ENCODE results near the gene ITGAX.
"Not testable (repeated sequence)": the region's sequence is repeated elsewhere in the genome, so short reads cannot be mapped to it uniquely, and the experiment has no call there.

The ITGAX gene

DNA sequence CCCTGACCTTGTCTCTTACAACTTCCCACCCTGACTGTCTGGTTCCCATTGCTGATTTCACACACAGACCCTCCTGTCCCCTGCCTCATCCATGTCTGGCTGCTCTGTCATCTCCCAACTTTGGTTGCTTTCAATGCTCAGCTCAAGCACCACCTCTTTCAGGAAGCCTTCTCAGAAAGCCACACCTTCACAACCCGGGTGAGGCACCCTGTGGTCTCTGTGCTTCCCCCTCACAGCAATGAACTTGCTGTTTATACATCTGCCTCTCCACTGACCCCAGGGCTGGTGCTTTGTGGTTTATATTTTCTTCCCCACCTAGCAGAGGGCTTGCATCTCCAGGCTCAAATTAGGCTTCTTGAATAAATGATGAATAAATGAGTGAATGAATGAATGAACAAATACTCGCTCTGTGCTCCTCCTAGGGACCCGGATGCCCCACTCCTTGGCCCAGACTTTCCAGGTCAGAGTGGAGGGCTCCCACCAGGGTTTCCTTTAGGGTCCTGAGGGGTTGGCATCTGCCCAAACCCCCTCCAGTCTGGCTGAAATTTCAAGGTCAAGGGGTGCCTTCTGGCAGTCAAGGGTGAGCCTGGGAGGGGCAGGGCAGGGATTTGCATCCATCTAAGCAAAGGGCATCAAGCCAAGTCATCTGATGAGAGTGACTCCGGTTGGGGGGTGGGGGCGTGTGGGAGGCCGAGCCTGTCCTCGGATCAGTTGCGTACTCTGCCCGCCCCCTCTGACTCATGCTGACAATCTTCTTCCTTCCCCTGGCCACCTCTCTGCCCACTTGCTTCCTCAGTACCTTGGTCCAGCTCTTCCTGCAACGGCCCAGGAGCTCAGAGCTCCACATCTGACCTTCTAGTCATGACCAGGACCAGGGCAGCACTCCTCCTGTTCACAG lies at the start of gene ITGAX:
Gene ITGAX, plus strand, starts transcription at position 783 of the 898 bp plus-strand sequence. Its CDS starts 79 bp downstream, at position 862.
- DNase-seq: no peak

DNA sequence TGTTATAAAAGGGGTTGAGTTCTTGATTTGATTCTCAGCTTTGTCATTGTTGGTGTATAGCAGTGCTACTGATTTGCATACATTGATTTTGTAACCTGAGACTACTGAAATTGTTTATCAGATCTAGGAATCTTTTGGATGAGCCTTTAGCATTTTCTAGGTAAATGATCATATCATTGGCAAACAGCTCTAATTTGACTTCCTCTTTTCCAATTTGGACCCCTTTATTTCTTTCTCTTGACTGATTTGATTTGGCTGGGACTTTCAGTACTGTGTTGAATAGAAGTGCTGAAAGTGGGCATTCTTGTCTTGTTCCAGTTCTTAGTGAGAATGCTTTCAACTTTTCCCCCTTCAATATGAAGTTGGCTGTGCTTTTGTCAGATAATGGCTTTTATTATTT lies 49.8 kb upstream of the ITGAX start:
- no peak for DNase-seq

DNA sequence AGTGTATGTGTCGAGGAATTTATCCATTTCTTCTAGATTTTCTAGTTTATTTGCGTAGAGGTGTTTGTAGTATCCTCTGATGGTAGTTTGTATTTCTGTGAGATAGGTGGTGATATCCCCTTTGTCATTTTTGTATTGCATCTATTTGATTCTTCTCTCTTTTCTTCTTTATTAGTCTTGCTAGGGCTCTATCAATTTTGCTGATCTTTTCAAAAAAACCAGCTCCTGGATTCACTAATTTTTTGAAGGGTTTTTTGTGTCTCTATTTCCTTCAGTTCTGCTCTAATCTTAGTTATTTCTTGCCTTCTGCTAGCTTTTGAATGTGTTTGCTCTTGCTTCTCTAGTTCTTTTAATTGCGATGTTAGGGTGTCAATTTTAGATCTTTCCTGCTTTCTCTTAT lies 46.6 kb upstream of the ITGAX start:
- not testable (repeated sequence) for DNase-seq

DNA sequence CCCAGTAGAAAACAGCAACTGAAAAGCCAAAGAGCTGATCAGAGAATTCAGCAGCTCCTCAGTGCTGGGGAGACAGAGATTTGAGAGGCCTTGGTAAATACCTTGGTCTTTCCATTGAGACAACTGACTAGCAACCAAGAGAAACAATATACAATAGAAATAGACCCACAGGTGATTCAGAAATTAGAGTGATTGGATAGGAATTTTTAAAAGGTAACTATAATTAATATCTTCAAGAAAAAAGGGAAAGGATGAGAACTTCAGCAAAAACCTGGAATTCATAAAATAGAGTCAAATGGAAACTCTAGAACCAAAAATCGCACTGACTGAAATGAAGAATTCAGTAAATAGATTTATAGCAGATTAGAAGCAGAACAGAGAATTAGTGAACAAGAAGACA lies 32.5 kb upstream of the ITGAX start:
- no peak for DNase-seq

DNA sequence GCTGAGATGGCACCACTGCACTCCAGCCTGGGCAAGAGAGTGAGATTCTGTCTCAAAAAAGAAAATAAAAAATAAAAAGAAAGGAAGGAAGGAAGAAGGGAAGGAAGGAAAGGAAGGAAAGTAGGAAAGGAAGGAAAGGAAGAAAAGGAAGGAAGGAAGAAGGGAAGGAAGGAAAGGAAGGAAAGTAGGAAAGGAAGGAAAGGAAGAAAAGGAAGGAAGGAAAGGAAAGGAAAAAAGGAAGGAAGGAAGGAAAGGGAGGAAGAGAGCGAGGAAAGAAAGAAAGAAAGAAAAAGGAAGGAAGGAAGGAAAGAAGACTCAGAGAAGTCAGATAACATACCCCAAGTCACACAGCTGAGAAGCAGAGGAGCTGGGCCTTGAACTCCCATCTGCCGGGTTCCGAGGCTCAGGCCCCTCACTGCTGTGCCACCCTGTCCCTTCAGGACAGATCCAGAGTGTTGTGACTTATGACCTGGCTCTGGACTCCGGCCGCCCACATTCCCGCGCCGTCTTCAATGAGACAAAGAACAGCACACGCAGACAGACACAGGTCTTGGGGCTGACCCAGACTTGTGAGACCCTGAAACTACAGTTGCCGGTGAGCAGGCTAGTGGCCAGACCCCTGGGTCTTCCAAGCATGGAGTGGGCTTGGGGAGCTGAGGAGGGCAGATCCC lies 30.9 kb upstream of the ITGAX start:
- no peak for DNase-seq

DNA sequence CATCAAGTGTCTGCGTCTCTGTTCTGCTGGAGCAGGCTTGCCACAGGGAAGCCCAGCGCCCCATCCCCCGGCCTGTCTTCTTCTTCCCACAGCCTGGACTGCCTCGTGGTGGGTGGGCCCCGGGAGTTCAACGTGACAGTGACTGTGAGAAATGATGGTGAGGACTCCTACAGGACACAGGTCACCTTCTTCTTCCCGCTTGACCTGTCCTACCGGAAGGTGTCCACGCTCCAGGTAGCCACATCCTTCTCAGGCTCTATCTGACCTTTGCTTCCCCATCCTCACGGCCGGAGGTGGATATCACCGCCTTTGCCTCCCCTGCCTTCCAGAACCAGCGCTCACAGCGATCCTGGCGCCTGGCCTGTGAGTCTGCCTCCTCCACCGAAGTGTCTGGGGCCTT lies 29.8 kb upstream of the ITGAX start:
- no peak for DNase-seq

DNA sequence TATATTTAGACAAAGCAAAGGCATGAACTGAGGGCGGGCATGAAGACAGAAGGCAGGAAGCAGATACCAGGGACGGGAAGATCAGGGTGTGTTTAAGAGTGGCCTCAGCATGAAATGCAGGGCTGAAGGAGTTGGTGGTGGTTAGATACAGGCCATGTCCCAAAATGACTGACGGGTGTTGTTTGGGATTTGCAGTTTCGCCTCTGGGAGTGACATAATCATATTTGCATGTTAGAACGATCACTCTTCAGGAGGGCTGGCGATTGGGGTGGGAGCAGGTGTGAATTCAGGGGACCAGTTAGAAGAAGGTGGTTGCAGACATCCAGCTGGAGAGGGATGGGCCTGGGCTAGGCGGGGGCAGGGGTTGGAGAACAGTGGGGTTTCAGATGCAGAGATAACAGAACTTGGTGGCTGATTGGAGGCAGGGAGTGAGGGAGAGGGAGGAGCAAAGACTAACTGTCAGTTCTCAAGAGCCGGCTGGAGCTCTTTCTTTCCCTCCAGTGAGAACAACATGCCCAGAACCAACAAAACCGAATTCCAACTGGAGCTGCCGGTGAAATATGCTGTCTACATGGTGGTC lies 27.2 kb upstream of the ITGAX start:
- DNase-seq: no peak

DNA sequence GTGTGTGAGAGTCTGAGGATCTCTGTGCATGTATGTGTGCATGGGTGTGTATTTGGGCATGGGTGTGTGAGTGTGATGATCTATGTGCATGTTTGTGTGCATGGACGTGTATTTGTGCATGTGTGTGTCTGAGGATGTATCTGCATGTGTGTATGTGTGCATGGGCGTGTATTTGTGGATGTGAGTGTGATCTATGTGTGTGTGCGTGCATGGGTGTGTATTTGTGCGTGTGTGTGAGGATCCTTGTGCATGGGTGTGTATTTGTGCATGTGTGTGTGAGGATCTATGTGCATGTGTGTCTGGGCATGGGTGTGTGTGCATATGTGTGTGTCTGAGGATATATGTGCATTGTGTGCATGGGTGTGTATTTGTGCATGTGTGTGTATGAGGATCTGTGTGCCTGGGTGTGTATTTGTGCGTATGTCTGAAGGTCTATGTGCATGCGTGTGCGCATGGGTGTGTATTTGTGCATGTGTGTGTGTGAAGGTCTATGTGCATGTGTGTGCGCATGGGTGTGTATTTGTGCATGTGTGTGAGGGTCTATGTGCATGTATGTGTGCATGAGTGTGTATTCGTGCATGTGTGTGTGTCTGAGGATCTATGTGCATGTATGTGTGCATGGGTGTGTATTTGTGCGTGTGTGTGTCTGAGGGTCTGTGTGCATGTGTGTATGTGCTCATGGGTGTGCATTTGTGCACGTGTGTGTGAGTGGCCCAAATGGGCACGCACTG lies 26.5 kb upstream of the ITGAX start:
- DNase-seq: no peak

DNA sequence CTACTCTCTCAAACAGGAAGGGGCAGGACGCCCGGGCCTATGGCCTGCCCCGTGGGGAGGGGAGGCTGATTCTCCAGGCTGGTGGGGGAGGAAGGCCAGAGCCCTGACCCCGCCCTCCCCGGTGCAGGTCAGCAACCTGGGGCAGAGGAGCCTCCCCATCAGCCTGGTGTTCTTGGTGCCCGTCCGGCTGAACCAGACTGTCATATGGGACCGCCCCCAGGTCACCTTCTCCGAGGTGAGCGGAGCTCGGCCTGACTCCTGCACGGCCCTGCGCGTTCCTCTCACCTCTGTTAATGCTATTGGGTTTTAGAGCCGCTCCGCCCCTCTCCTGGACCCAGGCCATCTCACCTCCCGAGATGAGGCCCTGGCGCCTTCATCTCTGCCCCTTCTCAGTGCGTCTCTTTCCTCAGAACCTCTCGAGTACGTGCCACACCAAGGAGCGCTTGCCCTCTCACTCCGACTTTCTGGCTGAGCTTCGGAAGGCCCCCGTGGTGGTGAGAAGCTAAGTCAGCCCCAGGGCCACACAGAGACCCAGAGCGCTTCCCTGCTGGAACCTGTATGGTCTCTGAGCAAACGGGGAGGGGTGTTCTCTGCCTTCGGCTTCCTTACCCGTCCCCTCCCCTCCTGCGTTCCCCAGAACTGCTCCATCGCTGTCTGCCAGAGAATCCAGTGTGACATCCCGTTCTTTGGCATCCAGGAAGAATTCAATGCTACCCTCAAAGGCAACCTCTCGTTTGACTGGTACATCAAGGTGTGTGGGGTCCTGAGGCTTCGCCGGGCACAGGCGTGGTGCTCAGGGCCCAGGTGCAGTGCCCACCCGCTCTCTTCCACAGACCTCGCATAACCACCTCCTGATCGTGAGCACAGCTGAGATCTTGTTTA lies 25.1 kb upstream of the ITGAX start:
- DNase-seq: no peak

DNA sequence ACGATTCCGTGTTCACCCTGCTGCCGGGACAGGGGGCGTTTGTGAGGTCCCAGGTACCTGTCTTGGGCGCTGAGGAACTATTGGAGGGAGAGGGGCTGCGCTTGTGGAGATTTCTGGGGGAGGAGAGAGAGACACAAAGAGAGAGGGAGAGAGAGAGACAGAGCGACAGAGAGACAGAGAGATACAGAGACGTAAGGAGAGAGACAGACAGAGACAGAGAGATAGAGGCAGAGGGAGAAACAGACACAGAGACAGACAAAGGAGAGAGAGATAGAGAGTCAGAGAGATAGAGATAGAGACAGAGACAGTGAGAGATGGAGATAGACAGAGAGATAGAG lies 24.5 kb upstream of the ITGAX start:
- DNase-seq: no peak

DNA sequence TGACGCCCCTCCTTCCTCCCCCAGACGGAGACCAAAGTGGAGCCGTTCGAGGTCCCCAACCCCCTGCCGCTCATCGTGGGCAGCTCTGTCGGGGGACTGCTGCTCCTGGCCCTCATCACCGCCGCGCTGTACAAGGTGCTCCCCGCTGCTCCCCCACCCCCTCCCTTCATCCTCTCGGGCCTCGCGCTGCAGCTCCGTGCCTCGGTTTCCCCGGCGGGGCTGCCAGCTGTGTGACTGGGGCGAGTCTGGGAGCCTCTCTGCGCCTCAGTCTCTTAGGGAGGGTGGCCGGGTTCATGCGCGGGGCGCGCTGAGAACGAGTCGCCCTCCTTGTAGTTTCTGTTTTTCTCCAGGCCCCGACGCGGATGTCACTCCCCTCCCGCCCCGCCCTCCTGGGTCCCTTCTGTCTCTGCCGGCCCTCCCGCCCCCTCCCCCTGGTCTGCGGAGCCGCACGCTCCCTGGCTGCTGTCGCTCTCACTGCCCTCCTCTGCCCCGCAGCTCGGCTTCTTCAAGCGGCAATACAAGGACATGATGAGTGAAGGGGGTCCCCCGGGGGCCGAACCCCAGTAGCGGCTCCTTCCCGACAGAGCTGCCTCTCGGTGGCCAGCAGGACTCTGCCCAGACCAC lies 23.7 kb upstream of the ITGAX start:
- DNase-seq: peak; percentile 28

DNA sequence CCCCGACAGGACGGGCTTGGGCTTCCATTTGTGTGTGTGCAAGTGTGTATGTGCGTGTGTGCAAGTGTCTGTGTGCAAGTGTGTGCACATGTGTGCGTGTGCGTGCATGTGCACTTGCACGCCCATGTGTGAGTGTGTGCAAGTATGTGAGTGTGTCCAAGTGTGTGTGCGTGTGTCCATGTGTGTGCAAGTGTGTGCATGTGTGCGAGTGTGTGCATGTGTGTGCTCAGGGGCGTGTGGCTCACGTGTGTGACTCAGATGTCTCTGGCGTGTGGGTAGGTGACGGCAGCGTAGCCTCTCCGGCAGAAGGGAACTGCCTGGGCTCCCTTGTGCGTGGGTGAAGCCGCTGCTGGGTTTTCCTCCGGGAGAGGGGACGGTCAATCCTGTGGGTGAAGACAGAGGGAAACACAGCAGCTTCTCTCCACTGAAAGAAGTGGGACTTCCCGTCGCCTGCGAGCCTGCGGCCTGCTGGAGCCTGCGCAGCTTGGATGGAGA lies 23.1 kb upstream of the ITGAX start:
- no peak for DNase-seq

DNA sequence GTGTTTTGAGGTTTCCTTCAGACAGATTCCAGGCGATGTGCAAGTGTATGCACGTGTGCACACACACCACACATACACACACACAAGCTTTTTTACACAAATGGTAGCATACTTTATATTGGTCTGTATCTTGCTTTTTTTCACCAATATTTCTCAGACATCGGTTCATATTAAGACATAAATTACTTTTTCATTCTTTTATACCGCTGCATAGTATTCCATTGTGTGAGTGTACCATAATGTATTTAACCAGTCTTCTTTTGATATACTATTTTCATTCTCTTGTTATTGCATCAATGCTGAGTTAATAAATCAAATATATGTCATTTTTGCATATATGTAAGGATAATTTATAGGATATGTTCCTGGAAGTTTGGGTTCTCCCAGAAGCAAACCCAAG lies 22.4 kb upstream of the ITGAX start:
- no peak for DNase-seq

DNA sequence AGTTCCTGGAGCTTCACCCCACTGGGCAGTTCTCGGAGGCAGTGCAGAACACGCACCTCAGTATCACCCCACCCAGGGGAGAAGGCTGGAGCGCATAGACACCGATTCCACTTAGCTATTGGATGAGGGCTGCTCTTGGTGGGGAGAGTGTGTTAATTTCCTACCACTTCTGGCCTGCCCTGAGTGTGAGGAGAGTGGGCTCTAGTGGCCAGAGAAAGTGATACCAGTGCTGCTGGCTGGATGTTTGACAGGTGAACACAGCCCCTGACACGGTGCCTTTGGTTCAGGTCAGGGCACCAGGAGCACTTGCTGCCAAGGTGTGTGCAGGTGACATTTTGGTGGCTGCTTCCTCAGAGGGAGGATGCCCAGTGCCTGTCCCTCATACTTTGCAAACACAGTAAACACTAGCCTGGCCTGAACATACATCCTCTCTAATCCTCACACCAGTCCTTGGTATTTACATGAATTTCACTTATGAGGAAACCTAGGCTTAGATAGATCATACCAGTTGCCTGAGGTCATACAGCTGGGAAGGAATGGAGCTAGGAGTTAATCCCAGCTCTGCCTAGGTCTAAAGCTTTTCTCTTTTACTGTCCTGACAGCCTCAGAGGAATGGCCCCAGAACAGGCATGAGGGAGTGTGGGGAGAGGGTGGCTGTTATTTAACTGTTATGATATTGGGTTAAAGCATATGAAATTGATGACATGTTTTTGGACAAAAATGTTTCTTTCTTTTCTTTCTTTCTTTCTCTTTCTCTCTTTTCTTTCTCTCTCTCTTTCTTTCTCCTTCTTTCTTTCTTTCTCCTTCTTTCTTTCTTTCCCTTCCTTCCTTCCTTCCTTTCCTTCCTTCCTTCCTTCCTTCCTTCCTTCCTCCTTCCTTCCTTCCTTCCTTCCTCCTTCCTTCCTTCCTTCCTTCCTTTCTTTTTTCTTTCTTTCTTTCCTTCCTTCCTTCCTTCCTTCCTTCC lies 21.0 kb upstream of the ITGAX start:
- DNase-seq: peak; percentile 11

DNA sequence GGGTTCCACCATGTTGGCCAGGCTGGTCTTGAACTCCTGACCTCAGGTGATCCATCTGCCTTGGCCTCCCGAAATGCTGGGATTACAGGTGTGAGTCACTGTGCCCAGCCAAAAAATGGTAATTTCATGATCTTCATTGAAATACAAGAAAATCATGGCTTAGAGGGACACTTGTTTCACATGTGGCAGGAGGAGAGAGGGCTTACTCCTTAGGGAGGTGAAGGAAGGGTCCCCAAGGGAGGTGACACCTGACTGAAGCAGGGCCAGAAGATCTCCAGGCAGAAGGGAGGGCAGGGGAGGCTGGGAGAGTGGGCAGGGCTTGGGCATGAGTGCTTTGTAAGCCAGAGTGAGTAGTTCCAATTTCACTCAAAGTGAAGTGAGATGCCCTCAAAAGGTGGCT lies 20.0 kb upstream of the ITGAX start:
- DNase-seq: no peak

DNA sequence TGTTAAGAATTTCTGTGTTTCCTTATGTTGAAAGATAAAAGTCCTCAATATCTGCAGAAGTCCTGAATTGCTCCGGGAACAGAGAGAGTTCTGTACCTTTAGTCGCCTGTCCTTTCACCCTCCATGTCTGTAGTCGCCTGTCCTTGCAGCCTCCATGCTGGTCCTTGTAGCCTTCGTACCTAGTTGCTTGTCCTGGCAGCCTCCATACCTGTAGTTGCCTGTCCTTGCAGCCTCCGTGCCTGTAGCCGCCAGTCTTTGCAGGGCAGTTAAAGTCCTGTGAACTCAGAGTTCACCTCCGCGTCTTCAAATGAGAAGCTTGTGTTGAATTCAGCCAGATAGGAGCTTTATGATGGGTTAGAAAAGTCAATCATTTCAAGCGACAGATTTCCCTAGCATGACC lies 19.5 kb upstream of the ITGAX start:
- DNase-seq: no peak

DNA sequence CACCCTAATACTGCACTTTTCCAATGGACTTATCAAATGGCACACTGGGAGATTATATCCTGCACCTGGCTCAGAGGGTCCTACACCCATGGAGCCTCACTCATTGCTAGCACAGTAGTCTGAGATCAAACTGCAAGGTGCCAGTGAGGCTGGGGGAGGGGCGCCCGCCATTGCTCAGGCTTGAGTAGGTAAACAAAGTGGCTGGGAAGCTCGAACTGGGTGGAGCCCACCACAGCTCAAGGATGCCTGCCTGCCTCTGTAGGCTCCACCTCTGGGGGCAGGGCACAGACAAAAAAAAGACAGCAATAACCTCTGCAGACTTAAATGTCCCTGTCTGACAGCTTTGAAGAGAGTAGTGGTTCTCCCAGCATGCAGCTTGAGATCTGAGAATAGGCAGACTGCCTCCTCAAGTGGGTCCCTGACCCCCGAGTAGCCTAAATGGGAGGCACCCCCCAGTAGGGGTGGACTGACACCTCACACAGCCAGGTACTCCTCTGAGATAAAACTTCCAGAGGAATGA lies 16.8 kb upstream of the ITGAX start:
- not testable (repeated sequence) for DNase-seq

DNA sequence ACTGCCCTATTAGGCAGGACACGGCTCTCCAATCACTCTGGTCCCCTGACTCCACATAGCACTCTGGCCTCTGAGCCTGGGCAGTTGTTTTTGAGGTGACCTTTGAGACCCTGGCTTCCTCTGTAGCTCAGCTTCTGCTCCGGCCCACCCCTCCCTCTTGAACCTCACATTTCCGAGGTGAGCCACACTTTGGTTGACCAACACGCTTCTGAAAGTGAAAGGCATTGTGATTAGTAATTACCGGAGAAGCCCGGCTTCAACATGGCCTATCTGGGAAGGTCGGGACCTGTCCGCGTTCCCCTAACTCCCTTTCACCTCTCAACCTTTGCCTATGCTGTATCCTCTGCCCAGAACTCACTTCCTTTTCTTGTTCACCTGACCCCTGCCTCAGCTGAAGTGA lies 10.3 kb upstream of the ITGAX start:
- no peak for DNase-seq

DNA sequence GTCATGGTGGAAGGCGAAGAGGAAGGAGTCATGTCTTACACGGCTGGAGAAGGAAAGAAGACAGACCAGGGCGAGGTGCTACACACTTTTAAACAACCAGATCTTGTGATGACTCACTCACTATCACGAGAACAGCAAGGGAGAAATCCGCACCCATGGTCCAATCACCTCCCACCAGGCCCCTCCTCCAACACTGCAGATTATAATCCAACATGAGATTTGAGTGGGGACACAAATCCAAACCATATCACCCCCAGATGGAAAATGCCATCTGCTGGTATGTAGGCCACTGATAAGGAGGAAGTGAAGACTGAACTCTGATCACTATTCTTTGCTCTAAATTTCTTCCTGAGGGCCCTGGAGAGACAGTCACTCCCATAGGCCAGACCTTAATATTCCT lies 7.5 kb upstream of the ITGAX start:
- no peak for DNase-seq

DNA sequence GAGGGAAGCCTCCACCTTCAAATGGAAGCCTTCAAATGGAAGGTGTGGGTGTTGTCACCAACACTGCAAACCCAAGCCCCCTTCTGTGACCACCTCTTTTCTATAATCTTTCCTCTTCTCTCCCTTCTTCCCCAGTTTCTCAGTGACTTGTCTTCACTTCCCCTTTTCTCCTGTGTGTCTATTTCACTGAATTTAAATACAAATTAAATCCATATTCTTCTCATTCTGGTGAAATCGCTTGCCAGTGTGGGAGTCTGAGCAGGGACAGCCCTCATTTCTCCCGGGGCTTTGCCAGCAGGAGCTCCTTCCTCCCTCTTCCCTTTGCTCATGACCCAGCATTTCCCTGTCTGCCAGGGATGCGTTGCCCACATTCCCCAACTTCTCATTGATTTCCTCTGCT lies 6.4 kb upstream of the ITGAX start:
- DNase-seq: no peak
